ENCODE data around the gene COL20A1. TPM values are rescaled to one million over a fixed set of nuclear protein-coding genes. Genes with fewer than 3 reads are reported as not detected.

COL20A1 gene
- total and polyA plus RNA-seq, 2 of the 13 experiments (the other 11 are each of a cell fraction or from before 2014, with no cell fraction given) = not detected

GRCh38 chr20:63246490-63247288 is 46.3 kb upstream of the COL20A1 start:
- TF ChIP-seq ZNF839 (CRISPR knock-in tag; IDR thresholded peaks at IDR 0.05; ENCODE audit: borderline replicate concordance) = no peak
- no peak for TF ChIP-seq ZNF296 (CRISPR knock-in tag; conservative IDR thresholded peaks at IDR 0.05)
- peak; percentile 39; the same call in 1 of the 2 replicates for TF ChIP-seq ZBTB38 (CRISPR knock-in tag; IDR thresholded peaks at IDR 0.05)
- no peak for TF ChIP-seq ZFYVE20 (CRISPR knock-in tag; IDR thresholded peaks at IDR 0.05; ENCODE audit: borderline replicate concordance, low read depth)
- TF ChIP-seq, protein P1, sequence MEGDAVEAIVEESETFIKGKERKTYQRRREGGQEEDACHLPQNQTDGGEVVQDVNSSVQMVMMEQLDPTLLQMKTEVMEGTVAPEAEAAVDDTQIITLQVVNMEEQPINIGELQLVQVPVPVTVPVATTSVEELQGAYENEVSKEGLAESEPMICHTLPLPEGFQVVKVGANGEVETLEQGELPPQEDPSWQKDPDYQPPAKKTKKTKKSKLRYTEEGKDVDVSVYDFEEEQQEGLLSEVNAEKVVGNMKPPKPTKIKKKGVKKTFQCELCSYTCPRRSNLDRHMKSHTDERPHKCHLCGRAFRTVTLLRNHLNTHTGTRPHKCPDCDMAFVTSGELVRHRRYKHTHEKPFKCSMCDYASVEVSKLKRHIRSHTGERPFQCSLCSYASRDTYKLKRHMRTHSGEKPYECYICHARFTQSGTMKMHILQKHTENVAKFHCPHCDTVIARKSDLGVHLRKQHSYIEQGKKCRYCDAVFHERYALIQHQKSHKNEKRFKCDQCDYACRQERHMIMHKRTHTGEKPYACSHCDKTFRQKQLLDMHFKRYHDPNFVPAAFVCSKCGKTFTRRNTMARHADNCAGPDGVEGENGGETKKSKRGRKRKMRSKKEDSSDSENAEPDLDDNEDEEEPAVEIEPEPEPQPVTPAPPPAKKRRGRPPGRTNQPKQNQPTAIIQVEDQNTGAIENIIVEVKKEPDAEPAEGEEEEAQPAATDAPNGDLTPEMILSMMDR (CRISPR knock-in tag; IDR thresholded peaks at IDR 0.05) = 0 out of 2 replicates have a peak, but pooled peaks have one; percentile 13
- 0 out of 2 replicates have a peak, but pooled peaks have one; percentile 9 for TF ChIP-seq USF2 (IDR thresholded peaks at IDR 0.05; ENCODE audit: low read depth, low read length)
- TF ChIP-seq USF2 (CRISPR knock-in tag; IDR thresholded peaks at IDR 0.05; ENCODE audit: borderline replicate concordance) = no peak
- TF ChIP-seq ATF1 (CRISPR knock-in tag; IDR thresholded peaks at IDR 0.05) = no peak
- TF ChIP-seq NFKBIZ (CRISPR knock-in tag; IDR thresholded peaks at IDR 0.05) = no peak
- Histone ChIP-seq H3K4me1 (ENCODE audit: insufficient read depth, low read length) (peaks cover 2% of the 10 kb centered on the region), H2AFZ (ENCODE audit: low read length) (no peak overlapping the region), H3K9me3 (ENCODE audit: low read length) (no peaks in the 10 kb centered on the region), H3K4me3 (replicated peaks in 1 of 3; ENCODE audit: insufficient read depth in 1 of 3, low read depth in 2 of 3, low read length in 3 of 3) (no peak overlapping the region), H3K27ac (ENCODE audit: extremely low read length, insufficient read depth, low read length) (no peak overlapping the region), H4K20me1 (ENCODE audit: insufficient read depth, low read length) (no peaks in the 10 kb centered on the region; the same call in 1 of the 2 replicates), H3K27me3 (ENCODE audit: control insufficient read depth in 1 of 2, insufficient read depth in 2 of 2, low read length in 2 of 2) (peaks cover 20 to 82% of the 10 kb centered on the region in 2 experiments), H3K9ac (ENCODE audit: insufficient read depth, low read depth, low read length) (no peak overlapping the region), H3K4me2 (ENCODE audit: low read depth, low read length) (no peak overlapping the region), H3K79me2 (ENCODE audit: insufficient read depth, low read length) (no peaks in the 10 kb centered on the region), H3K36me3 (replicated peaks in 1 of 2; ENCODE audit: control insufficient read depth in 1 of 2, insufficient read depth in 2 of 2, low read length in 2 of 2) (no peaks in the 10 kb centered on the region)
- intact Hi-C loops (cut with micrococcal nuclease; ENCODE audit: unreplicated experiment) = loop anchor here (10.0 kb wide), 1 partner anchor 192 kb away; no protein-coding TSS in a partner anchor
- ChIA-PET POLR2A (interaction anchor here (0.9 kb wide), 1 partner anchor 26 kb away, joined by 3 read pairs; the partner anchor contains the start of gene ARFGAP1), CTCF (ENCODE audit: low intra/inter-chr PET ratio, low total read pairs) (no interaction called here)
- BruUV-seq (replicated peaks) = no TSS peak
- DNase-seq (ENCODE audit: low spot score) (no peak), ATAC-seq (peak; percentile 6; the same call in 2 of the 3 replicates), FAIRE-seq (no peak)
- in situ Hi-C loops (cut with HindIII; ENCODE audit: extremely low pct_ligation_motif_present, low pct_unique_long_range_greater_than_20kb) = no loop called here
- 55% methylated on average over 24 of the region's 50 CpGs for WGBS (ENCODE audit: low lambda C conversion rate)
